C4-2B (cell line): Measurements from ENCODE around the gene ETF1.
"Not testable (repeated sequence)": the region's sequence is repeated elsewhere in the genome, so short reads cannot be mapped to it uniquely, and the experiment has no call there.

Experiments used
- H3K27ac ChIP-seq: fragments of 450-650 bp; 2 replicates; pipeline ENCODE4 v1.5.1; 2017
- ZFX ChIP-seq: fragments of 450-650 bp; IDR thresholded peaks from 2 replicates; pipeline ENCODE4 v1.6.1; 2017
- TF ChIP-seq, protein P1 (sequence below): fragments of 450-650 bp; conservative IDR thresholded peaks from 2 replicates; pipeline ENCODE4 v1.5.1; 2017; ENCODE audit warnings: mild to moderate bottlenecking

The ETF1 gene

DNA sequence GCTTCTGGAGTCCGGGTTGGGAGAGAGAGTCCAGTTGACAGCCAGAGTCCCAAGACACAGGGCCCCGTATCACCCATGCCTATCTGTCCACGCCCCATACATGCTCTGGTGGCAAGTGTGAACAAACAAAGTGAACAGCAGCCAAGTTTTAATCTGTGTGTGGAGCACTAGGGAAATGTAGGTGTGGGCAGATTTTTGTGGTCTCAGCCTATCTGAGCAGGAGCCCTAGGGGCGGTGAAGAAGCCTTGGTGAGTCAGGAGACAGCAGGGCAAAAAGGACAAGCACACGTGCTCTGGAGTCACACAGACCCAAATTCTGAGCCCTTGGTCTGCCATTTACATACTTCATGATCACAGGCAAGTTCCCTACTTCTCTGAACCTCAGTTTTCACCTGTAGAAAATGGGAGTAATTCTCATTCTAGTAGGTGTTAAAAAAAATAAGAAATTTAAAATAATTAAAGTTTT lies 54.5 kb downstream of the ETF1 start:
- no peak for TF ChIP-seq ZFX
- TF ChIP-seq, protein P1, sequence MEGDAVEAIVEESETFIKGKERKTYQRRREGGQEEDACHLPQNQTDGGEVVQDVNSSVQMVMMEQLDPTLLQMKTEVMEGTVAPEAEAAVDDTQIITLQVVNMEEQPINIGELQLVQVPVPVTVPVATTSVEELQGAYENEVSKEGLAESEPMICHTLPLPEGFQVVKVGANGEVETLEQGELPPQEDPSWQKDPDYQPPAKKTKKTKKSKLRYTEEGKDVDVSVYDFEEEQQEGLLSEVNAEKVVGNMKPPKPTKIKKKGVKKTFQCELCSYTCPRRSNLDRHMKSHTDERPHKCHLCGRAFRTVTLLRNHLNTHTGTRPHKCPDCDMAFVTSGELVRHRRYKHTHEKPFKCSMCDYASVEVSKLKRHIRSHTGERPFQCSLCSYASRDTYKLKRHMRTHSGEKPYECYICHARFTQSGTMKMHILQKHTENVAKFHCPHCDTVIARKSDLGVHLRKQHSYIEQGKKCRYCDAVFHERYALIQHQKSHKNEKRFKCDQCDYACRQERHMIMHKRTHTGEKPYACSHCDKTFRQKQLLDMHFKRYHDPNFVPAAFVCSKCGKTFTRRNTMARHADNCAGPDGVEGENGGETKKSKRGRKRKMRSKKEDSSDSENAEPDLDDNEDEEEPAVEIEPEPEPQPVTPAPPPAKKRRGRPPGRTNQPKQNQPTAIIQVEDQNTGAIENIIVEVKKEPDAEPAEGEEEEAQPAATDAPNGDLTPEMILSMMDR, result no peak
- H3K27ac ChIP-seq, result no peak overlapping the region

DNA sequence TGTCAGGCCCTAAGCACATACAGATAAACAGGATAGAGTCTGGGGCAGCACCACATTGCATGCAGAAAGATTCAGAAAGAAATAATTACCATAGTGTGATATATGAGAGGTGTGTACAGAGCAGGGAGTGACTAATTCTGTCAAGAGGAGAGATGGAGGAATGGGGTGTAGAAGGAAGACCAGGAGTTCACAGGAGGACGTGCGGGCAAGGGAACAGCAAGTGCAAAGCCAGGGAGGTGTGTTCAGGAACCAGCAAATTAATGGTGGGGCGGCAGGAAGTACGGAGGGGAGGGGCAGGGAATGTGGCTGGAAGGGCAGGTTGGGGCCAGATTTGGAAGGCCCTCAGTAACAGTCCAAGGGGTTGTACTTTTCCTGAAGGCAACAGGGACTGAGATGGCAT lies 60.4 kb downstream of the ETF1 start:
- TF ChIP-seq ZFX, result no peak
- TF ChIP-seq, protein P1, result no peak
- no peak overlapping the region for H3K27ac ChIP-seq

GRCh38 chr5:138476918-138477317 lies 66.1 kb downstream of the ETF1 start:
- TF ChIP-seq, protein P1, result no peak
- TF ChIP-seq ZFX, result no peak
- H3K27ac ChIP-seq, result no peak overlapping the region

GRCh38 chr5:138473151-138473550 lies 69.9 kb downstream of the ETF1 start:
- not testable (repeated sequence) for H3K27ac ChIP-seq

DNA sequence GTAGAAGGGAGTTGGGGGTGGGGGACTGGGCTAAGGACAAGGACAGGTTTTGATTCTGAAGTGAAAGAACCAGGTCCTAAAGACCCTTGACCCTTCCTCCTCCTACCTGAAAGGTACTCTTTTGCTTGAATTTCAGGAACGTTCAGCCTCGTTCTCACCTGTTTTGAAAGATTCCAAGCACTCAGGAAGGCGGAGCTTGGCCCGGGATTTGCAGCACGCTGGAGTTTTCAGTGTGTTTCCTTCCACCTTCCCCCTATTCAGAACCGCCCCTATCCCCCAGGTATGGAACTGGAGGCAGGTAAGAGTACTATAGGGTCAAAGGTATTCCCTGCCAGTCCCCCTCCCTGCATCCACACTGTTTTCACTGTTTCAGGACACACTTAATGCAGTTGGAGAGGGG lies 70.7 kb downstream of the ETF1 start:
- no peak overlapping the region for H3K27ac ChIP-seq
- TF ChIP-seq, protein P1, result no peak
- no peak for TF ChIP-seq ZFX

- no peak overlapping the region for H3K27ac ChIP-seq
- TF ChIP-seq, protein P1, result no peak
- no peak for TF ChIP-seq ZFX
These were observed 72.0 kb downstream of the ETF1 start for GRCh38 chr5:138471052-138471361.

GRCh38 chr5:138470322-138471051 lies 72.5 kb downstream of the ETF1 start:
- no peak for TF ChIP-seq ZFX
- TF ChIP-seq, protein P1, result no peak
- no peak overlapping the region for H3K27ac ChIP-seq
